ELF-1 (cell line): Measurements from ENCODE around the gene DOCK4.

Experiments
- DNase-seq: peaks from one replicate; pipeline ENCODE4 v3.0.0-alpha.2; 2016; ENCODE audit warnings: low read depth, low spot score

DOCK4 gene

GRCh38 chr7:111735661-111736551 is 470.3 kb downstream of the DOCK4 start:
- DNase-seq: peak; percentile 56

- no peak for DNase-seq
These were observed 471.1 kb downstream of the DOCK4 start for GRCh38 chr7:111734954-111735660.

- DNase-seq: no peak
These were observed 473.3 kb downstream of the DOCK4 start for GRCh38 chr7:111732923-111733322.

GRCh38 chr7:111730476-111731300 is 475.5 kb downstream of the DOCK4 start:
- no peak for DNase-seq

- no peak for DNase-seq
These were observed 476.1 kb downstream of the DOCK4 start for GRCh38 chr7:111730057-111730456.

GRCh38 chr7:111729483-111729882 is 476.7 kb downstream of the DOCK4 start:
- no peak for DNase-seq

- peak; percentile 8 for DNase-seq
These were observed 477.6 kb downstream of the DOCK4 start for GRCh38 chr7:111728635-111728995.

- DNase-seq: peak; percentile 73
These were observed 478.1 kb downstream of the DOCK4 start for GRCh38 chr7:111727905-111728634.

- DNase-seq: no peak
These were observed 487.3 kb downstream of the DOCK4 start for GRCh38 chr7:111718886-111719285.

GRCh38 chr7:111711426-111712065 is 494.7 kb downstream of the DOCK4 start:
- no peak for DNase-seq

GRCh38 chr7:111710839-111711380 is 495.3 kb downstream of the DOCK4 start:
- DNase-seq: no peak

- no peak for DNase-seq
These were observed 498.1 kb downstream of the DOCK4 start for GRCh38 chr7:111708072-111708471.

GRCh38 chr7:111705807-111706206 is 500.4 kb downstream of the DOCK4 start:
- DNase-seq: no peak

- no peak for DNase-seq
These were observed 508.4 kb downstream of the DOCK4 start for GRCh38 chr7:111697771-111698170.

GRCh38 chr7:111694376-111694775 is 511.8 kb downstream of the DOCK4 start:
- no peak for DNase-seq

- DNase-seq: no peak
These were observed 515.7 kb downstream of the DOCK4 start for GRCh38 chr7:111690364-111691111.

GRCh38 chr7:111685349-111685748 is 520.9 kb downstream of the DOCK4 start:
- DNase-seq: no peak

- DNase-seq: no peak
These were observed 523.4 kb downstream of the DOCK4 start for GRCh38 chr7:111682588-111683340.

GRCh38 chr7:111681242-111681641 is 525.0 kb downstream of the DOCK4 start:
- no peak for DNase-seq
